Measurements from ENCODE around the gene OPN1SW. TPM values are rescaled to one million over a fixed set of nuclear protein-coding genes. Genes with fewer than 3 reads are reported as not detected.

OPN1SW gene
- total and polyA plus RNA-seq, 9 of the 15 experiments (the other 6 are each of a cell fraction or from before 2014, with no cell fraction given): 0.84 to 1.0 TPM; not detected in 7

GRCh38 chr7:128783143-128783861 lies 7.7 kb upstream of the OPN1SW start (continued):
- TF ChIP-seq ZSCAN29 (IDR thresholded peaks at IDR 0.05): peak; percentile 79
- peak; percentile 84 for TF ChIP-seq SMAD4 (CRISPR knock-in tag; conservative IDR thresholded peaks at IDR 0.05)
- no peak for TF ChIP-seq KLF6 (CRISPR knock-in tag; IDR thresholded peaks at IDR 0.05; ENCODE audit: borderline replicate concordance)
- TF ChIP-seq HIVEP1 (CRISPR knock-in tag; IDR thresholded peaks at IDR 0.05): peak; percentile 2; the same call in 1 of the 2 replicates
- peak; percentile 78 for TF ChIP-seq ZHX1 (conservative IDR thresholded peaks at IDR 0.05; ENCODE audit: low read length)
- peak; percentile 74 for TF ChIP-seq TCF3 (CRISPR knock-in tag; IDR thresholded peaks at IDR 0.05)
- TF ChIP-seq ZNF253 (CRISPR knock-in tag; conservative IDR thresholded peaks at IDR 0.05): no peak; the same call in 1 of the 2 replicates
- no peak for TF ChIP-seq ZNF518B (CRISPR knock-in tag; IDR thresholded peaks at IDR 0.05)
- TF ChIP-seq ZFX (CRISPR knock-in tag; IDR thresholded peaks at IDR 0.05): peak; percentile 56; the same call in 1 of the 2 replicates
- TF ChIP-seq, protein P1, sequence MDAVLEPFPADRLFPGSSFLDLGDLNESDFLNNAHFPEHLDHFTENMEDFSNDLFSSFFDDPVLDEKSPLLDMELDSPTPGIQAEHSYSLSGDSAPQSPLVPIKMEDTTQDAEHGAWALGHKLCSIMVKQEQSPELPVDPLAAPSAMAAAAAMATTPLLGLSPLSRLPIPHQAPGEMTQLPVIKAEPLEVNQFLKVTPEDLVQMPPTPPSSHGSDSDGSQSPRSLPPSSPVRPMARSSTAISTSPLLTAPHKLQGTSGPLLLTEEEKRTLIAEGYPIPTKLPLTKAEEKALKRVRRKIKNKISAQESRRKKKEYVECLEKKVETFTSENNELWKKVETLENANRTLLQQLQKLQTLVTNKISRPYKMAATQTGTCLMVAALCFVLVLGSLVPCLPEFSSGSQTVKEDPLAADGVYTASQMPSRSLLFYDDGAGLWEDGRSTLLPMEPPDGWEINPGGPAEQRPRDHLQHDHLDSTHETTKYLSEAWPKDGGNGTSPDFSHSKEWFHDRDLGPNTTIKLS (IDR thresholded peaks at IDR 0.05; ENCODE audit: borderline replicate concordance, low read depth): peak; percentile 98
- TF ChIP-seq RBFOX2 (IDR thresholded peaks at IDR 0.05; ENCODE audit: low read depth, low read length): peak; percentile 55
- TF ChIP-seq ZNF140 (CRISPR knock-in tag; IDR thresholded peaks at IDR 0.05): no peak
- TF ChIP-seq ELF2 (CRISPR knock-in tag; IDR thresholded peaks at IDR 0.05): no peak
- no peak for TF ChIP-seq ZNF561 (CRISPR knock-in tag; conservative IDR thresholded peaks at IDR 0.05)
- TF ChIP-seq ETV5 (CRISPR knock-in tag; IDR thresholded peaks at IDR 0.05; ENCODE audit: low read depth): peak; percentile 56; the same call in 1 of the 2 replicates
- TF ChIP-seq BHLHE40 (IDR thresholded peaks at IDR 0.05; ENCODE audit: low read length): peak; percentile 52; the same call in 1 of the 2 replicates
- peak; percentile 89; the same call in 1 of the 2 replicates for TF ChIP-seq RNF2 (IDR thresholded peaks at IDR 0.05)
- TF ChIP-seq, protein P2, sequence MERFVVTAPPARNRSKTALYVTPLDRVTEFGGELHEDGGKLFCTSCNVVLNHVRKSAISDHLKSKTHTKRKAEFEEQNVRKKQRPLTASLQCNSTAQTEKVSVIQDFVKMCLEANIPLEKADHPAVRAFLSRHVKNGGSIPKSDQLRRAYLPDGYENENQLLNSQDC (CRISPR knock-in tag; IDR thresholded peaks at IDR 0.05): no peak
- TF ChIP-seq BDP1 (IDR thresholded peaks at IDR 0.05; ENCODE audit: insufficient read depth, insufficient read length): peak; percentile 97
- TF ChIP-seq PRMT5 (CRISPR knock-in tag; IDR thresholded peaks at IDR 0.05): no peak
- peak; percentile 60; the same call in 1 of the 2 replicates for TF ChIP-seq TOE1 (IDR thresholded peaks at IDR 0.05; ENCODE audit: borderline replicate concordance)
- TF ChIP-seq TOE1 (CRISPR knock-in tag; IDR thresholded peaks at IDR 0.05; ENCODE audit: borderline replicate concordance, low read depth): no peak; the same call in 1 of the 2 replicates

All from K562 (cell line).